ENCODE data around the gene GALNT5. TPM values are rescaled to one million over a fixed set of nuclear protein-coding genes. Genes with fewer than 3 reads are reported as not detected.

GALNT5 gene
- total RNA-seq, 1 donor from 2014 or later, result 40.2 TPM

GRCh38 chr2:157281316-157281715 is 23.8 kb downstream of the GALNT5 start:
- DNase-seq (no peak), ATAC-seq (no peak)
- TF ChIP-seq, protein P1, sequence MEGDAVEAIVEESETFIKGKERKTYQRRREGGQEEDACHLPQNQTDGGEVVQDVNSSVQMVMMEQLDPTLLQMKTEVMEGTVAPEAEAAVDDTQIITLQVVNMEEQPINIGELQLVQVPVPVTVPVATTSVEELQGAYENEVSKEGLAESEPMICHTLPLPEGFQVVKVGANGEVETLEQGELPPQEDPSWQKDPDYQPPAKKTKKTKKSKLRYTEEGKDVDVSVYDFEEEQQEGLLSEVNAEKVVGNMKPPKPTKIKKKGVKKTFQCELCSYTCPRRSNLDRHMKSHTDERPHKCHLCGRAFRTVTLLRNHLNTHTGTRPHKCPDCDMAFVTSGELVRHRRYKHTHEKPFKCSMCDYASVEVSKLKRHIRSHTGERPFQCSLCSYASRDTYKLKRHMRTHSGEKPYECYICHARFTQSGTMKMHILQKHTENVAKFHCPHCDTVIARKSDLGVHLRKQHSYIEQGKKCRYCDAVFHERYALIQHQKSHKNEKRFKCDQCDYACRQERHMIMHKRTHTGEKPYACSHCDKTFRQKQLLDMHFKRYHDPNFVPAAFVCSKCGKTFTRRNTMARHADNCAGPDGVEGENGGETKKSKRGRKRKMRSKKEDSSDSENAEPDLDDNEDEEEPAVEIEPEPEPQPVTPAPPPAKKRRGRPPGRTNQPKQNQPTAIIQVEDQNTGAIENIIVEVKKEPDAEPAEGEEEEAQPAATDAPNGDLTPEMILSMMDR (IDR thresholded peaks at IDR 0.05), result no peak
- no peaks in the 10 kb centered on the region for H3K36me3 ChIP-seq
- no peaks in the 10 kb centered on the region for H3K4me1 ChIP-seq
- H3K9me3 ChIP-seq, result no peaks in the 10 kb centered on the region
- no peak overlapping the region for H3K4me3 ChIP-seq
- no peak overlapping the region for H3K27ac ChIP-seq
- H3K27me3 ChIP-seq, result no peaks in the 10 kb centered on the region
- intact Hi-C loops (cut with DNase I), result no loop called here

DNA sequence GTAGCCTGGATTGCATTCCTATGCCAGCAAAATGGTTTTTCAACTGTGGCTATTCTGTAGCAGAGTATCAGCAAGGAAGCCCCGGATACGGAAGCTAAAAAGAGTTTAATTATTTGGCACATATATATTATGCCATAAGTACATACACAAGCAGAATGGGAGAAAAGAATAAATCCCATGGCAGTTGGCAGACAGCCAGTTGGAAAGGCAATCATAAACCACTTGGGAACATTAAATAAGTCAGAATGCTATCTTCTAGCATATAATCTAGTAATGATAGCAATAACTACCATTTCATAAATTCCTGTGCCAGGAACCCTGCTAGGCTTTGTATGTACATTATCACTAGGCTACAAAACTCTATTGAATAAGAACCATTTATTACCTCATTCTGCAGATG is 26.0 kb downstream of the GALNT5 start:
- Histone ChIP-seq H3K4me1 (no peaks in the 10 kb centered on the region), H3K9me3 (no peaks in the 10 kb centered on the region), H3K27ac (no peak overlapping the region), H3K4me3 (no peak overlapping the region), H3K27me3 (no peaks in the 10 kb centered on the region), H3K36me3 (no peaks in the 10 kb centered on the region)
- no peak for DNase-seq
- TF ChIP-seq, protein P1 (IDR thresholded peaks at IDR 0.05), result no peak
- ATAC-seq, result no peak
- intact Hi-C loops (cut with DNase I), result no loop called here

- intact Hi-C loops (cut with DNase I), result no loop called here
- no peak for ATAC-seq
These were observed 29.7 kb downstream of the GALNT5 start for GRCh38 chr2:157287160-157287559.

GRCh38 chr2:157290525-157290924 is 33.0 kb downstream of the GALNT5 start:
- no peaks in the 10 kb centered on the region for H3K9me3 ChIP-seq
- intact Hi-C loops (cut with DNase I), result no loop called here
- H3K27ac ChIP-seq, result no peak overlapping the region
- no peak overlapping the region for H3K4me3 ChIP-seq
- ATAC-seq (no peak), DNase-seq (no peak)
- no peaks in the 10 kb centered on the region for H3K27me3 ChIP-seq
- TF ChIP-seq, protein P1 (IDR thresholded peaks at IDR 0.05), result no peak
- no peaks in the 10 kb centered on the region for H3K36me3 ChIP-seq
- no peaks in the 10 kb centered on the region for H3K4me1 ChIP-seq

More at GRCh38 chr2:157287160-157287559, 29.7 kb downstream of the GALNT5 start:
- Histone ChIP-seq H3K27me3 (no peaks in the 10 kb centered on the region), H3K36me3 (no peaks in the 10 kb centered on the region), H3K27ac (no peak overlapping the region), H3K4me1 (no peaks in the 10 kb centered on the region), H3K4me3 (no peak overlapping the region), H3K9me3 (no peaks in the 10 kb centered on the region)
- no peak for DNase-seq
- TF ChIP-seq, protein P1 (IDR thresholded peaks at IDR 0.05), result no peak

- ATAC-seq (peak; percentile 63), DNase-seq (no peak)
- H3K4me3 ChIP-seq, result no peak overlapping the region
- no peaks in the 10 kb centered on the region for H3K4me1 ChIP-seq
- H3K9me3 ChIP-seq, result no peaks in the 10 kb centered on the region
- intact Hi-C loops (cut with DNase I), result no loop called here
- no peaks in the 10 kb centered on the region for H3K36me3 ChIP-seq
- H3K27me3 ChIP-seq, result no peaks in the 10 kb centered on the region
- TF ChIP-seq, protein P1 (IDR thresholded peaks at IDR 0.05), result no peak
- H3K27ac ChIP-seq, result no peak overlapping the region
These were observed 33.5 kb downstream of the GALNT5 start for GRCh38 chr2:157291018-157291417.

- intact Hi-C loops (cut with DNase I), result no loop called here
- TF ChIP-seq, protein P1 (IDR thresholded peaks at IDR 0.05), result no peak
- Histone ChIP-seq H3K27me3 (no peaks in the 10 kb centered on the region), H3K36me3 (no peaks in the 10 kb centered on the region), H3K9me3 (no peaks in the 10 kb centered on the region), H3K4me1 (no peaks in the 10 kb centered on the region), H3K4me3 (no peak overlapping the region), H3K27ac (no peak overlapping the region)
- ATAC-seq (no peak), DNase-seq (no peak)
These were observed 35.3 kb downstream of the GALNT5 start for GRCh38 chr2:157292853-157293252.
